GM18519 (cell line): ENCODE measurements around the gene P3H3.
"Not testable (repeated sequence)": the region's sequence is repeated elsewhere in the genome, so short reads cannot be mapped to it uniquely, and the experiment has no call there.

Experiments
- ATAC-seq: cut with Tn5 transposase; IDR thresholded peaks from one replicate; pipeline ENCODE4 v1.9.1; 2021; ENCODE audit warnings: mild to moderate bottlenecking, moderate library complexity; ENCODE audit not compliant: unreplicated experiment, low FRiP score

Gene P3H3

GRCh38 chr12:6863033-6863432 is 34.8 kb downstream of the P3H3 start:
- ATAC-seq: no peak

- ATAC-seq: no peak
Measured at GRCh38 chr12:6863586-6864321, 35.5 kb downstream of the P3H3 start.

- ATAC-seq: not testable (repeated sequence)
Measured at GRCh38 chr12:6865307-6865706, 37.1 kb downstream of the P3H3 start.

GRCh38 chr12:6866163-6866919 is 38.1 kb downstream of the P3H3 start:
- ATAC-seq: no peak

- no peak for ATAC-seq
Measured at GRCh38 chr12:6866920-6867412, 38.8 kb downstream of the P3H3 start.

- peak; percentile 28 for ATAC-seq
Measured at GRCh38 chr12:6867413-6868210, 39.4 kb downstream of the P3H3 start, which contains the start of gene TPI1. TSS of gene TPI1 (plus strand) at chr12:6867531. CDS start at chr12:6867567, 36 bp downstream.

GRCh38 chr12:6868211-6869048 is 40.2 kb downstream of the P3H3 start:
- ATAC-seq: no peak

GRCh38 chr12:6869049-6870021 is 41.1 kb downstream of the P3H3 start:
- ATAC-seq: no peak

- not testable (repeated sequence) for ATAC-seq
Measured at GRCh38 chr12:6870304-6870703, 42.1 kb downstream of the P3H3 start.

- ATAC-seq: no peak
Measured at GRCh38 chr12:6871052-6871957, 43.1 kb downstream of the P3H3 start.

GRCh38 chr12:6872073-6873048 is 44.2 kb downstream of the P3H3 start:
- ATAC-seq: no peak

- peak; percentile 62 for ATAC-seq
Measured at GRCh38 chr12:6873094-6874014, 45.1 kb downstream of the P3H3 start, which contains the start of gene SPSB2. TSS of gene SPSB2 (minus strand) at chr12:6873303. CDS start at chr12:6872901, 402 bp downstream.

GRCh38 chr12:6874015-6874368 is 45.8 kb downstream of the P3H3 start:
- not testable (repeated sequence) for ATAC-seq

GRCh38 chr12:6879824-6880223 is 51.6 kb downstream of the P3H3 start:
- ATAC-seq: not testable (repeated sequence)

GRCh38 chr12:6883252-6883651 is 55.0 kb downstream of the P3H3 start:
- no peak for ATAC-seq
